T-helper 1 cell (primary cell): ENCODE measurements around the gene AKAIN1.

Experiments
- DNase-seq, 5 donors: peaks; one replicate each; pipeline ENCODE4 v3.0.0-alpha.2; 2012 to 2020
- total RNA-seq, 4 donors: gene quantifications; one replicate each; lab custom pipeline; 2026; lab: John Stamatoyannopoulos, UW

AKAIN1 gene
- 0 reads per million in 4 donors for total RNA-seq

DNA sequence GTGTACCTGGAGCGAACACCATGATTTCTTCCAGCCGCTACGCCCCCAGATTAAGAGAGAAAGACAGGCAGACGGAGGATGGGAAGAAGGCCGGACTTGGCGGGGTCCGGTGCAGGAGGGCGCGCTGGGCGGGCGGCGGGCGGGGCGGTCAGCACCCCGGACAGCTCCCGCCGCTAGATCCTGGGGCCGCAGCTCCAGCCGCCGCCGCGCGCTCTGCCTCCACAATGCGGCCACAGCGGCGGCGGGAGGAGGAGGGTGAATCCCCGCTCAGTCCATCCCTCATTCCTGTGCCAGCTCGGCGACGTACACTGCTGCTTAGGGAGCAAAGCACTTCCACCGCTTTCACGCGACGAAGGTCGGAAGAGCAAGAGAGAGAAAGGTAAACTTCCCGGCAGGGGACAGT lies at the start of gene AKAIN1:
Gene AKAIN1, minus strand, starts transcription at position 226 of the 403 bp plus-strand sequence. Its CDS starts 204 bp downstream, at position 22.
- DNase-seq, result peak in 2 of 5 donors; percentile 5 to 8

DNA sequence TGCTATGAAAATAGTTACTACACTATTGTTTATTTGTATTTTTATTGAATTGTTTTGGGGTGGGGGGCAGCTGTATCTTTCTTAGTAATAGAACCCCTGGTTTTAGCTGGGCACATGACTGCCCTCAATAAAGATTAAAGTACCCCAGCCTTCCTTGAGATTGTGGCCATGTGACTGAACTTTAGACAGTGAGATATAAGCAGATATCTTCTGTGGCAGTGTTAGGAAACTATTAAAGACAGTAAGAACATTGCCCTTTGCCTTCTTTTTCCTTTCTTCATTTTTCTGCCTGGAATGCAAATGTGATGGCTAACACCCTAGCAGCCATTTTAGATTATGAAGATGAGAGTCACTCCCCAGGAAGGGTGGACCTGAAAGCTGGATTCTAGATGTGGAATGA lies 47.9 kb upstream of the AKAIN1 start:
- DNase-seq, result no peak

DNA sequence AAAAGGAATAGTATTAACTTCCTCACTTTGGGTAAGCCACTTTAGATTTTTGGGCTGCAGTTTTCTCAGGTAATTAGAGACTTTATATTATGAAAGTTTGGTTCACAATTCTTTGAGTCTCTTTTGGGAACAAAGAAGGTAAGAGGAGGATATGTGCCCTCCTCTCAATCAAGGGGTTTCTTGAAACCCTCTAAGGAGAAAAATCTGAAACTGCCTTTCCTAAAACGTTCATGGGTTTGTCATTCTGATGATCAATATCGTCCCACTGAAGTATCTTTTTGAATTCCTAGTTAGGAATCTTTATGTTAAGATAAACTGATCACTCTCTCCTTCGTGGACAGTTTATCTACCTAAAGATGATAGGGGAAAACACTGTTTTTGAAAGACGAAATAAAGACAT lies 42.4 kb upstream of the AKAIN1 start:
- no peak for DNase-seq

- DNase-seq, result peak; percentile 8 to 49 (median 28)
Observed at GRCh38 chr18:5238371-5238976, 41.4 kb upstream of the AKAIN1 start.

DNA sequence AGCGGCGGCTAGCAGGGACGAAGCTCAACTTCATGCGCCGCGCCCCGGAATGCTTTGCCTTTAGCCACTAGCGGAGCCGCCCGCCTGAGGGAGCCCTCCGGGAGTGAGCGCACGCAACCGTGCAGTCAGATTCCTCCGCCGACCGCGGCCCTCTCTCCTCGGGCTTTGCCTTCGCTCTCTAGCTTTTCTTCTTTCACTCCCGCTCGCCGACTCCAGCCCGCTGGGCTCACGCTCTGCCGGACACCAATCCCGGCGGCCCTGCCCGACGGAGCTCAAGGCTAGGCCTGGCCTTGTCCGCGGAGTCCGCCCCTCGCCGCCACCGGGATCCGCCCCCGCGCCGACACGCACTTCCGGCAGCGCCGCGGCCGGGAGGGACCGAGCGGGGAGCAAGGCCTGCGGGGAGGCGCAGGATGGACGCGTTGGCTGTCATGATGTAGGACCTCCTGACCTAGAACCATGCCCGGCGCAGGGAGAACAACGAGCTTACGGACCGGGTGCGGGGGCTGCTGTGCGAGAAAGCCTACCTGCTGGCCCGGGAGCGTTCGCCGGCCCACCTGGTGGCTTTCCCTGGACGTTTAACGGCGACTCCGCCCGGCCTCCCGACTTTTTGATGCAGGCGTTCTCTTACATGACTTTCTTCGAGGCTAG lies 40.8 kb upstream of the AKAIN1 start:
- DNase-seq, result peak; percentile 67 to 90 (median 79)

DNA sequence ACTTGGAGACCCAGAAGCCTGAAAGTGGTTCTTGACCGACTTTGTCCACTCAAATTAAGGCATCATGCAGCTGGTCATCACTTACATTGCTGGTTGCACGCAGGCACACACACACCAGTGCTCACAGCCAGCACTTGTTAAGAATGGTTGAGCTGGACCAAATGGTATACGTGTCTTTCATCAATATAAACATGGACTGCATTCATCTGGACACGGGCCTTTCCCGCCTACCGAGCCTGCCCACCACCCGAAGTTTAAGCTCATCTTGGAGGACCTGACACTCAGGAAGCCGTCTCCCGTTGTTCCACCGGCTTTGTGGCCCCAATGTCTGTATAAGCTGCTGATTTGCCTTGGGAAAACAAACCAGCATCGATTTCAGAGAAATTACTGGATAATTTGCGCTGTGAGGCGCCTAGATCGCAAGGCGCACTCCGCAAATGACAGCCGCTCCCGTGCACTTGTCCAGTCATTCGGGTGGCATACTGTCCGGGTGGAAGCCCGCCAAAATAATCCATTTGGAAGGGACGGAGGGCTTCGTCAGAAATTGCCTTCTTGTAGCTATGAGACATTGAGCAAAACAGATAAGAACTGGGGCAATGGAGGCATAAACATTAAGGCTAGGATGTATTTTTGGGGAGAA lies 40.1 kb upstream of the AKAIN1 start:
- no peak for DNase-seq

GRCh38 chr18:5214583-5215351 lies 17.7 kb upstream of the AKAIN1 start:
- DNase-seq, result peak in 1 of 5 donors; percentile 59

DNA sequence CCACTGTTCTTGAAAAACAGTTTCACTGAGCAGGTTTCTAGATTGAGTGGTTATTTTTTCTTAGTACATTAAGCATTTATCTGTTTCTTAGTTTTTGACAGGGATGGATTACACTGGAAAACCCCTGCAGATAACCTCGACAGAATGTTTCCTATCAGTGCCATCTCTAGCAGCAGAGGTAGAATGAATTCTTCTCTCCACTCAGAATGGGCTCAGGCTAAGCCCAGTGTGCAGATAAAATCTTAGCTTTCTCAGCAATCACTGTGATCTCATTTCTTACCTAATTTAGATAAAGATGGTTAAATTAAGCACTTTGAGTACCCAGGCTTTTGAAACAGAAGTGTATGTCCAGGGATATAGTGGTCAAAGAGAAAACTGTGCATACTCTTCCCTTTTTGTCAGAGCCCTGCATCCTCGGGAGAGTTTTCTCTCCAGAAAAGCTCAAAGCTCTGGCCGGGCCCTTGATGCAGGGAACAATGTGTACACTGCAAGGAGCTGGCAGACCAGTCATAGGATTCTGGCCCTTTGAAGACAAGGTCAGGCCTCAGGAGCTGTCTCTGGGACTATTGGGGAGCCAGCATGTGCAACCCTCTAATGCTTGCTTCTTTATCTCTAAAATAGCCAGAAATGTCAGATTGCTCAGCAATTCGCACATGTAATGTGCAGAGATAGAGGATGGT lies 10.6 kb upstream of the AKAIN1 start:
- DNase-seq, result no peak

- no peak for DNase-seq
Observed at GRCh38 chr18:5198311-5198710, 1.3 kb upstream of the AKAIN1 start.

DNA sequence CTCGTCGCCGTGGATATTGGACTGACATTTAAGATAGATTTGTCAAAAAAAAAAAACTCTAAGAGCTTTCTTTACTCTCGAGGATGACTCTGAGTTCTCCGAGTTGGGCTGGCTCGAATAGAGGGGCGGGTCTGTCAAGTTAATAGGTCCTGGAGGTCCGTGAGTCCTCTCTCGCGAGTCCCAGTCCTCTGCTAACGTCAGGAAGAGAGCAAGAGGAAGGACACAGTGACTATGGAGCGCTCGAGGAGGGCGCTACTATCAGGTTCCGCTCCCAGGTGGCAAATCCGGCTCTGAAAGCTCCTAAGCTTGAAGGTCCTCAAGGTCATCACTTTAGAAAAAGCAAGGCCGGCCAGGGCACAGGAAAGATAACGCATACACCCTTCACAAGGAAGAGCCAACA lies 404 bp upstream of the AKAIN1 start:
- DNase-seq, result no peak

- no peak for DNase-seq
Observed at GRCh38 chr18:5196253-5197031, 615 bp downstream of the AKAIN1 start.

DNA sequence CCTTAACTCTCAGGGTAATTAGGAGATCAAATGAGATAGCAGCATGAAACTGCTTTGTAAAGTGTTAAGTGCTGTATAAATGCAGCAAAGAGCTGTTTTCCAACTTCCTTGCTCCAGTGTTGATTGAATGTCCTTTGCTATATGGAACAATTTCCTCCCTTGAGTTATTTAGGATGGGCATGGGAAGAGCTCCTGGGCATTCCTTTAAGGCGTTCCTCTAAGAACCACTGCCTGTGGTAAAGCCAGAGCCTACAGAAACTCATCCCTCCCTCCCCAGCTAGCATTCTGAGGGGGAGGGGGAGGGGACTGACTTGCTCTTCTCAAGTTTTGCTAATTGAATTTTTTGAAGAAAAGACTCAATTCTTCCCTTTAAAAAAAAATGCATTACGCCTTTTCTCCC lies 1.4 kb downstream of the AKAIN1 start:
- no peak for DNase-seq

DNA sequence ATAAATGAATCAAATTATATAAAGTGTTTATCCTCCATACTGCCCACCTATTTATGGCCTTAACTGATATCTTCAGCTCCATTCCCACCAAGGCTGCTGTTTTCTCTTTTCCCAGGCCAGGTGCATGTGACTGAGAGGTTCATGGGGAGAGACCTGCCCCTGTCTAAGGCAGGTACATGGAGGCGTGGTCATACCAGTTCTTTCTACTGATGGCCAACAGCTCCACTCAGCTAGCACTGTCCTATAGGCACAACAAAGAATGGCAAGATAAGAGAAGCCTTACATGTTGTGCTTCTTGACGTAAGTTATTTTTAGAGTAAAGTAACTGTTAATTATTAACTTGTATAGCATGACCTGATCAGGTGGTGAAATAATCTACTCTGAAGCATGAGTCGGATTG lies 16.8 kb downstream of the AKAIN1 start:
- DNase-seq, result no peak

DNA sequence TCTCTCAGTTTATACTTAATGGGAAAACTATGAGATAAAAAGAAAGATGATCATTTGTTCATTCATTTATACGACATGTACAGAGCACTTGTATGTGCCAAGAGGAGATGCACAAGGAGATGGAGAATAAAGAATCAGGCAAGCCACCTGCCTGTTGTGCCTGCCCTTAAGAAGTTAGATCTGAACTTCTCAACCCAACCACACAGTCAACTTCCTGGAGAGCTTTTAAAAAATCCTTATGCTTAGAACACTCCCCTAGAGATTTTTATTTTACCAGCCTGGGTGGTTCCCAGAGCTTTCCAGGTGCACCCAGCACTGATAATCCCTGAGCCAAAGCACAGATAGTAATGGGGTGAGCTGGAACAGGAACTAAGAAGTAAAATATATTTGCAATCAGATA lies 18.5 kb downstream of the AKAIN1 start:
- DNase-seq, result no peak

- no peak for DNase-seq
Observed at GRCh38 chr18:5175378-5175777, 21.7 kb downstream of the AKAIN1 start.

GRCh38 chr18:5173646-5174045 lies 23.4 kb downstream of the AKAIN1 start:
- DNase-seq, result no peak

- DNase-seq, result no peak
Observed at GRCh38 chr18:5173236-5173635, 23.8 kb downstream of the AKAIN1 start.

- DNase-seq, result peak in 1 of 5 donors; percentile 63
Observed at GRCh38 chr18:5167831-5168230, 29.2 kb downstream of the AKAIN1 start.

DNA sequence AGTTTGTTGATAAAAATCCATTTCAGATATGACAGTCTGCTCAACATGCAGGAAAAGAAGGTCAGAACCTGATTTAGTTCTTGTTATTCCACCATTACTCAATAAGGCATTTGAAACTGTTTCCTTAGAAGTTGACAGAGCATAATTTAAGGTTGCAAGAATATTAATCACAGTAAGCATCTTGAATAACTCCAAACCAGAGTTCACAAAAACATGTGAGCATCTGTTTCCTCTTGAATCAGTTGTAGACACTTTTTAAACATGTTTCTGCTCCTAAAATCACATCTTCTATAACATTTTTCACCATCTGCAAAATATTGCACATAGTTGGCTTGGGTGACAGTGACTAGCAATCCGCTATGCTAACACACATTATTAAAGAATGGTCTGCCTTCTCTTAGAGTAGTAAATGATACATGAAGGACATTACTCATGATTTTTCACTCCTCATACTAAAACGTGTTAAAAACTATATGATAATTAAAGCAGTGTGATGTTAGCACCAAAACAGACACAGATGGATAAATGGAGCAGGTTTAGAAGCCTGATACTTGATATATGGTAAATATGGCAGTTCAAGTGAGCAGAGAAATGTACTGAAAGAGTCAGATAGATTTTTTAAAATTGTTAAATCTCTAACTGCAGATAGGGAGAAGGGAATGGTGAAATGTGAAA lies 30.3 kb downstream of the AKAIN1 start:
- no peak for DNase-seq

- no peak for DNase-seq
Observed at GRCh38 chr18:5164903-5165302, 32.2 kb downstream of the AKAIN1 start.

- DNase-seq, result no peak
Observed at GRCh38 chr18:5162111-5162510, 34.9 kb downstream of the AKAIN1 start.
